HG03097 (cell line): ENCODE results near the gene SCGB1D1.
"Not testable (repeated sequence)": the region's sequence is repeated elsewhere in the genome, so short reads cannot be mapped to it uniquely, and the experiment has no call there.

ENCODE experiments used
- ATAC-seq: cut with Tn5 transposase; IDR thresholded peaks from one replicate; pipeline ENCODE4 v1.9.1; 2021; ENCODE audit not compliant: unreplicated experiment, low FRiP score

Gene SCGB1D1

GRCh38 chr11:62157603-62158002 lies 32.4 kb upstream of the SCGB1D1 start:
- ATAC-seq: no peak

DNA sequence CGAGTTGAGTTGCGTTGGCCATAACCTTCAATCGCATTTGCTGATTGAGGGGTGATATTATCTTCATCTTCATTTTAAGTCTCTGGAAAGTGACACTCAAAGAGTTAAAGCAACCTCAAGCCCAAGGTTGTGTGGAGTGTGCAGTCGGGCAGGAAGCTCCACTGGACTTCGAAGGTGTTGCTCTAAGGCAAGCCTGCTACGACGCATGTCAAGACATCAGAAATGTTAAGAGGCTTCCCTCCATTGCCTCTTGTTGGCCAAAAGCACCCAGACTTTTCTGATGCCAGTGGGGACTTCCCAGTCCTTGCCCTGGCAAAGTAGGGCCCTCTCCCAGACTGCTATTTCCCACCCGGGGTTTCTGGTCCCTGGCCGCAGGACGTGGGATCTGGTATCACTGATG lies 23.6 kb upstream of the SCGB1D1 start:
- no peak for ATAC-seq

GRCh38 chr11:62169448-62169847 lies 20.6 kb upstream of the SCGB1D1 start:
- no peak for ATAC-seq

DNA sequence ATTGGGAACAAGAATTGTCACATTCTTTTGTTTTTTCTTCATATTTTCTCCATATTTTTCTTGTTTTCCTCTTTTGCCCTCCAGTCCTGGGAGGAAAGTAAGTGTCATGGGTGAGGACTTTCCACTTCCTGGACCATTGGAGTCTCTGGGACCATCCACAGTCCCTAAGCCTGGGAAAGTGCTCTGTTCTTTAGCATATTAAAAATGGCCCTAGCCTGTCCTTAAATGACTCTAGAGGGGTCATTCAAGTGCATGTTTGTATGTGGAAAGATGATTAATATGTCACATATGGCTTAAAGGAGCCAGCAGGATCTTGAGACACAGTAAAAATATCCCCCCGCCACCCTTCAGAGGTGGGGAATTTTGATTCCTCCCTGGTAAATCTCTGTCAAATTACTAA lies 20.1 kb upstream of the SCGB1D1 start:
- no peak for ATAC-seq

DNA sequence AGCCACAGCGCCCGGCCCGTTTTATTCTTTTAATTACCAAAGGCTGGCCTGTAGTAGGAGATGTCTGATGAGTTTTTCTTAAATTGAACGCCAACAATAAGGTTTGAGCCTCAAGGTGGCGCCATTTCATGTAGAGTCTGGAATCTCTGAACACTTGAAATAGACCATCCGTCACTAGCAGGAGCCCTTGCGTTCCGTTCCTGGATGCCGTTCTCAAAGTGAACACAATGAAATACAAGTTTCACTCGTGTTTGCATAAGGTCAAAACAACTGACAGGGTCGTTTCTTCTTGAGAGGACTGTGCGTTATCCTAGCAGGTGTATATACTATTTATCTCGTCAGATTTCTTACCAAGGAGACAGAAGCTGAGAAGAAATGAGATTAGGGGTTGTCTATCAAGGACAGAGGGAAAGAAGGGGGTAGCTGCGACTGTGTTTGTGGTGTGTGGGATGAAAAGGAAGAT lies 18.7 kb upstream of the SCGB1D1 start:
- no peak for ATAC-seq

DNA sequence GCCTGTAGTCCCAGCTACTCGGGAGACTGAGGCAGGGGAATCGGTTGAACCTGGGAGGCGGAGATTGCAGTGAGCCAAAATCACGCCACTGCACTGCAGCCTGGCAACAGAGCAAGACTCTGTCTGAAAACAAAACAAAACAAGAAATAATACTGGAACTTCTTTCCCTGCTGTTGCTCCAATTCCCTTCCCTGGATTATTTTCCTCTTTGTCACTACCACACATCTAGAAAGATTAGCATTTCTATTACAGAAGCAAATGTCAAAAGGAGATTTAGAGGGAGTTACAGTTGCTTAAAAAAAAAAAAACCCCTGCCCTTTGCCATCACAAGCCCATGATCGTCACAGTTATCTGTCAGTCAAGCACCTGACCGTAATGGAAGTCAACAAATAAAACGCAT lies 17.7 kb upstream of the SCGB1D1 start:
- no peak for ATAC-seq

GRCh38 chr11:62176766-62177165 lies 13.2 kb upstream of the SCGB1D1 start:
- no peak for ATAC-seq

- ATAC-seq: no peak
Observed at GRCh38 chr11:62179995-62180394, 10.0 kb upstream of the SCGB1D1 start.

GRCh38 chr11:62181097-62181496 lies 8.9 kb upstream of the SCGB1D1 start:
- ATAC-seq: no peak

DNA sequence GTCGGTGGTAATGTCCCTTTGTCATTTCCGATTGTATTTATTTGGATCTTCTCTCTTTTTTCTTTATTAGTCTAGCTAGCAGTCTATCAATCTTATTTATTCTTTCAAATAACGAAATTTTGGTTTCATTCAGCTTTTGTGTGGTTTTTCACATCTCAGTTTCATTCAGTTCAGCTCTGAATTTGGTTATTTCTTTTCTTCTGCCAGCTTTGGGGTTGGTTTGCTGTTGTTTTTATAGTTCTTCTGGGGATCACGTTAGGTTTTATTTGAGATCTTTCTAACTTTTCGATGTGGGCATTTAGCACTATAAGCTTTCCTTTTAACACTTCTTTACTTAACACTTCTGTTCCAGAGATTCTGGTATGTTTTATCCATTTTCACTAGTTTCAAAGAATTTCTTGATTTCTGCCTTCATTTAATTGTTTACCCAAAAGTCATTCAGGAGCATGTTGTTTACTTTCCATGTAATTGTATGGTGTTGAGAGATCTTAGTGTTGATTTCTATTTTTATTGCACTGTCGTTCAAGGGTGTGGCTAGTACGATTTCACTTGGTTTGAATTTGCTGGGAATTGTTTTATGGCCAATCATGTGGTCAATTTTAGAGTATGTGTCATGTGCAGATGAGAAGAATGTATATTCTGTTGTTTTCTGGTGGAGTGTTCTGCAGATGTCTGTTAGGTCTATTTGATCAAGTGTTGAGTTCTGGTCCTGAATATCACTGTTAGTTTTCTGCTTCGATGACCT lies 7.7 kb upstream of the SCGB1D1 start:
- ATAC-seq: no peak

DNA sequence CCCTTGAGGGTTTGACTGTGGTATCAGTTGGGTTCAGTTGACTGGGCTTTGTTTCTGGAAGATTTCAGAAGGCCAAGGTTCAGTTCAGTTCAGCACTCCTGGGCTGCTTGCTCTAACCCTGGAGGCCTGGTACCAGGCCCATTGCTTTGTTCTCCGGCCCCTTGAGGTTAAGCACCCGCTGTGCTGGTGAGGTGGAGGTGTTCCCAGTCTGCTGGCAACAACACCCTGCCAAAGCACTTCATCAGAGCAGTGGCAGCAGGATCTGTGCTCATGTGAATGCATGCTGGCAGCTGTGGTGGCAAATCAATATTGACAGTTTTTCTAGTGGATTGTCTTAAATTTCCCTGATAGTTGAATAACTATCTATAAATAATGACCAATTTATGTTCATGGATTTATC lies 3.8 kb upstream of the SCGB1D1 start:
- ATAC-seq: no peak

GRCh38 chr11:62193952-62194351 lies 3.9 kb downstream of the SCGB1D1 start:
- no peak for ATAC-seq

- not testable (repeated sequence) for ATAC-seq
Observed at GRCh38 chr11:62195010-62195409, 5.0 kb downstream of the SCGB1D1 start.

DNA sequence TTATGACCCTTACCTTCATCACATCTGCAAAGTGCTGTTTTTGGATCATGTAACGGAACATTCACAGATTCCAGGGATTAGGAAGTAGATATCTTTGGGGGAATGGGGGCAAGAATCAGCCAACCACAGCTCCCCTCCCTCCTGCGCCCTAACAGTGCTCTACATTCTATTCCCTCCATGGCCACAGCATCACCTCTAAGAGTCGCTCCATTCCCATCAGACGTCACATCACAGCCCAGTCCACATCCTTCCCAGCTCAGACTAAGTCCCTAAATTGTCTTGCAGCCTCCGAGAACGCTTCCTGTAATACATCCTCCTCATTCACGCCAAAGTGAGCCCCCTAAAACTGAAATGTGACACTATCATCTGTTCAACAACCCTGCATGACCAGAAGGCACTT lies 5.9 kb downstream of the SCGB1D1 start:
- no peak for ATAC-seq

DNA sequence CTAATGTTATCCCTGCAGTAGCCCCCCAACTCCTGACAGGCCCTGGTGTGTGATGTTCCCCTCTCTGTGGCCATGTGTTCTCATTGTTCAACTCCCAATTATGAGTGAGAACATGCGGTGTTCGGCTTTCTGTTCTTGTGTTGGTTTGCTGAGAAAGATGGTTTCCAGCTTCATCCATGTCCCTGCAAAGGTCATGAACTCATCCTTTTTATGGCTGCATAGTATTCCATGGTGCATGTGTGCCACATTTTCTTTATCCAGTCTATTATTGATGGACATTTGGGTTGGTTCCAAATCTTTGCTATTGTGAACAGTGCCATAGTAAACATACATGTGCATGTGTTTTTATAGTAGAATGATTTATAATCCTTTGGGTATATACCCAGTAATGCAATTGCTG lies 7.4 kb downstream of the SCGB1D1 start:
- ATAC-seq: not testable (repeated sequence)

GRCh38 chr11:62201376-62201775 lies 11.4 kb downstream of the SCGB1D1 start:
- ATAC-seq: no peak

- ATAC-seq: no peak
Observed at GRCh38 chr11:62202910-62203309, 12.9 kb downstream of the SCGB1D1 start.

DNA sequence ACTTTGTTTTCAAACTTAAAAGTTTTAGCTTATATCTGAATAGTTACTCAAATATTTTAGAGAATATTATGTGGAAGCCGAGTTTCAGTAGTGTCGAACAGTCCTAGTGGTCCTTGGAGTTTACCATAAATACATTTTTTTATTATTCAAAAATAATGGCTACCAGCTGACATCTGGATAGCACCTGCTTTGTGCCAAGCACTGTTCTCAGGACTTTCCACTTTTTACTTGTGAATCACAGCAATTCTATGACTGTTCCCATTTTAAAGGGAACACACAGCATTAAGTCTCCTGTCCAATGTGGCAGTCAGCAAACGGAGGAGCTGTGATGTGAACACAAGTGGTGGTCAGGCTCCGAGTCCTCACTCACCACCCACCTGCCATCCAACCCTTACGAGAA lies 14.4 kb downstream of the SCGB1D1 start:
- no peak for ATAC-seq

DNA sequence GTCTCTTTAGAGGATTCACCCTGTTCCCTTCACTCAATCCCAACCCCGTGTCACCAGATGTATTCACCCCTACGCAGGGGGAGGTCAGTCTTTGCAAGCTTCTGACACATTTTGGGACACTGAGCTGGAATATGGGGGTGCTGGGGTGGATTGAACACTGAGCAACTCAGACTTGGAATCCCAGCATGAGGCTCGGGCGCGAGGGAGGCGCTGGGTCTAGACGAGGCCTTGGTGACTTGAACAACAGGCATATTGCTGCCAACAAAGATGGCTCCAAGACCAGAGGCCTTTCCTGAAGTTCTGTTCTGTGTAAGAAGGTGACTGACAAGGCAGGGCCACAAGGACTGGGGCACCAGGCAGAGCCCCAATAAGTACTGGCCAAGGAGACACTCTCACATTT lies 15.4 kb downstream of the SCGB1D1 start:
- no peak for ATAC-seq

DNA sequence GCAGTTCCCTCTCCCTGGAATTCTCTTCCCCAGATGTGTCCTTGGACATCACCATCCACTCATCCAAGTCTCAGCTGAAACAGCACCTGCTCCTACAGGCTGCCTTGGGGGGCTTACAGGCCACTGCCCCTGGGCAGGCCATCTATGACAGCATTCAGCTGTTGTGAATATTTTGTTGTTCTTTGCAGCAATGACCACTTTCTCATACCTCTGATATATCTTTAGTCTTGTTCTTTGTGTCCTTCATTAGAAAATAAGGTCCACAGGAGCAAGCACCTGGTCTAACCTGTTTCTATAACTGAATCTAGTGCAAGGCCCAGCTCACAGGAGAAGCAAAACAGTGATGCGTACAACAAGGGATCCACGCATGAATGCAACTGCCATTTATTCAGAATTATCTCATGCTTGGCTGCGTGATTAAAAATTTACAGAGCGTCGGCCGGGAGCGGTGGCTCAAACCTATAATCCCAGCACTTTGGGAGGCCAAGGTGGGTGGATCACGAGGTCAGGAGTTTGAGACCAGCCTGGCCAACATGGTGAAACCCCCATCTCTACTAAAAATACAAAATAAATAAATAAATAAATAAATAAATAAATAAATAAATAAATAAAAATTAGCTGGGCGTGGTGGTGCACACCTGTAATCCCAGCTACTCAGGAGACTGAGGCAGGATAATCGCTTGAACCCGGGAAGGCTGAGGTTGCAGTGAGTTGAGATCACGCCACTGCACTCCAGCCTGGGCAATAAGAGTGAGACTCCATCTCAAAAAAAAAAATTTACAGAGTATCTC lies 16.5 kb downstream of the SCGB1D1 start:
- not testable (repeated sequence) for ATAC-seq

DNA sequence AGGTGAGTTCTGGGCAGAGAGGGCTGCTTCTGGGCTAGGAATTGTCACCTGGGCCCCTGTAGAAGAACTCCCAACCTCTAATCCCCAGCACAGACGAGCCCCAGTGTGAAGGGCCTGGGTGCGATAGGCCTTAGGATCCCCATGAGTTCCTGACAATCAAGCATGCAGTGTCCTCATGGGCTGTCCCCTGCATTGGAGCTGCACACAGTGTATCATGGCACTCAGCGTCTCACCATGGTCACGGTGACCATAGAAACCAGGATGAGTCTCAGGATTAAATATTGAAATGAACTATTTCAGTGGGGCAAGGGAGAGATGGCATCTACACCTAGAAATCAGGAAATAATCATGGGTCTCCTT lies 18.7 kb downstream of the SCGB1D1 start:
- no peak for ATAC-seq

DNA sequence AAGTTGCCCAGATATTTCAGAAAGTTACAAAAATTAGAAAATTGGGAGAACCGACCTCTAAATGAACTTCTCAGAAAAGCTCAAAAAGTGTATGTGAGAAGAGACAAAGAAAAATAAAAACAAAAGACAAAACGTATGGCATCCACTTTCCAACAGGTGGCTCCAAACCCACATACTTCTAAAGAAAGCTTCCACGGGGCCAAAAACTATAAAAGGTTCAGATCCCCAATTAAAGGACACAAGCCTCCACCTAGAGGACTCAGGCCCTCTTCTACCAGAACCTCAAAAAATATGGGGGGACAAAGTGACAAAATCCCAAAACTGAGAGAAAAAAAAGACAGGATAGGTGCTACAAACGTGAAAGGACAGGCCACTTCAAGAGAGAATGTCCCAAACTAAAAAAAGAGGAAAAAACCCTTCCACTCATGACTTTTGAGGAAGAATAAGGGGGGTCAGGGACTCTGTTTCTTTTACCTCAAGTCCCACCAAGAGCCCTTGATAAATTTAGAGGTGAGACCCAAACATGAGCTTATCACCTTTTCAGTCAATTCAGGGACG lies 27.3 kb downstream of the SCGB1D1 start:
- no peak for ATAC-seq
